GM19193 (cell line): Measurements from ENCODE around the gene TSPAN16.

Experiments used
- POLR2A ChIP-seq: IDR thresholded peaks from 4 replicates; pipeline ENCODE4 v1.6.1; 2011; ENCODE audit not compliant: insufficient read depth, insufficient read length; ENCODE audit errors: extremely low read depth

The TSPAN16 gene

DNA sequence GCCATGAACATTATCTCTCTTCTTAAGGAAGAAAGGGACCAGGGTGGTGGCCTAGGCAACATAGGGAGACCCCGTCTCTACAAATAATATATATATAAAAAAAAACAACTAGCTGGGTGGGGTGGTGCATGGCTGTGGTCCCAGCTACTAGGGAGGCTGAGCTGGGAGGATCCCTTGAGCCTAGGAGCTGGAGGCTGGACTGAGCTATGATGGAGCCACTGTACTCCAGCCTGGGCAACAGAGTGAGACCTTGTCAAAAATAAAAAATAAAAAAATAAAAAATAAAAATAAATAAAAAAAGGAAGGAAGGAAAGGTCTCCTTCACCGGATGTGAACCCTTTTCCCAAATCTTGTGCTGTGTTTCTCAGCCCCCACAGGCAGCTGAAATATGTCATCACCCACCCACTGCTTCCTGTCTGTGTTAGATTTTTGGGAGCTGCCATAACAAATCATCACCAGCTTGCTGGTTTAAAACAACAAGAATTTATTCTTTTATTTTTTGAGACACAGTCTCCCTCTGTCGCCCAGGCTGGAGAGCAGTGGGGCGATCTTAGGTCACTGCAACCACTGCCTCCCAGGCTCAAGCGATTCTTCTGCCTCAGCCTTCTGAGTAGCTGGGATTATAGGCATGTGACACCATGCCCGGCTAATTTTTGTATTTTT is 9.5 kb upstream of the TSPAN16 start:
- TF ChIP-seq POLR2A = no peak

DNA sequence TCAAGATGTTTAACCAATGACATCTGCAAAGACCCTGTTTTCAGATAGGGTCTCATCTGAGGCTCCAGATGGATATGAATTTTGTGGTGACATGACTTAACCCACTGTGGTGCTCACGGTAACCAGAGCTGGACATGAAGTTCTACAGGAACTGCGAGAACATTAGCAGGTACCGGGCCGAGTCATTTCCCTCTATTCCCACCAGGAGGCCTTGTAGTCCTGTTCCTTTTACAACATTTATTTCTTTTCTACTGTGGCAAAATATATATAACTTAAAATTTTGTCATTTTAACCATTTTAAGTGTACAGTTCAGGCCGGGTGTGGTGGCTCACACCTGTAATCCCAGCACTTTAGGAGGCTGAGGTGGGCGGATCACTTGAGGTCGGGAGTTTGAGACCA is 7.6 kb upstream of the TSPAN16 start:
- TF ChIP-seq POLR2A = no peak

GRCh38 chr19:11290256-11290655 is 5.7 kb upstream of the TSPAN16 start:
- TF ChIP-seq POLR2A = no peak

DNA sequence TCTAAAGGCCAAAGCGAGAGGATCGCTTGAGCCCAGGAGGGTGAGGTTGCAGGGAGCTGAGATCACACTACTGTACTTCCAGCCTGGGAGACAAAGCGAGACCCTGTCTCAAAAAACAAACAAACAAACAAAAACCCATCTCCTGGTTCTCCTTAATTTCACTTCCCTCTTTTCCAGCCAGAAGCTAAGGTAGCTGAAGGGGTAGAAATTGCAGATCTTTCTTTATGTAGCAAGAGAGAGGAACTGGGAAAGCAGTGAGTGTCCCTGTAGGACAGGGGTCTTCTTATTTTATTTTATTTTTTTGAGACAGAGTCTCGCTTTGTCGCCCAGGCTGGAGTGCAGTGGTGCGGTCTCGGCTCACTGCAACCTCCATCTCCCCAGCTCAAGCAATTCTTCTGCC is 4.5 kb upstream of the TSPAN16 start:
- TF ChIP-seq POLR2A = no peak

DNA sequence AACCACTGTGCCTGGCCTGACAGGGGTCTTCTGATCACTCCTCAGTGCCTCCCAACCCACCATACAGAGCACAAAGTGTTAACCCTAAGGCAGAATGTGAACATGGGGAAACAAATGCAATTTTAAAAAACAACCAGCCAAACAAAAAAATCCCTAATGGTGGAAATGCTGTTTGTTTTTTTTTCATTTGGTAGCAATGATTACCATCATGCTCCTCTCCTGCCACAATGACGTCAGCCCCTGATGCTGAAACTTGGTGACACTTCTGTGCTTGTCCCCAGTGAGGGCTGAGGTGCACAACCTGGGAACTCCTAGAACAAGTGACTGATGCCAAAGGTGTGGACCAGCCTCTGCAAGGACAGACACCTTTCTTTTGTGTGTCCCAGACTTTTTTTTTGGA is 4.0 kb upstream of the TSPAN16 start:
- TF ChIP-seq POLR2A = no peak

- no peak for TF ChIP-seq POLR2A
Measured at GRCh38 chr19:11293433-11294389, 2.2 kb upstream of the TSPAN16 start.

DNA sequence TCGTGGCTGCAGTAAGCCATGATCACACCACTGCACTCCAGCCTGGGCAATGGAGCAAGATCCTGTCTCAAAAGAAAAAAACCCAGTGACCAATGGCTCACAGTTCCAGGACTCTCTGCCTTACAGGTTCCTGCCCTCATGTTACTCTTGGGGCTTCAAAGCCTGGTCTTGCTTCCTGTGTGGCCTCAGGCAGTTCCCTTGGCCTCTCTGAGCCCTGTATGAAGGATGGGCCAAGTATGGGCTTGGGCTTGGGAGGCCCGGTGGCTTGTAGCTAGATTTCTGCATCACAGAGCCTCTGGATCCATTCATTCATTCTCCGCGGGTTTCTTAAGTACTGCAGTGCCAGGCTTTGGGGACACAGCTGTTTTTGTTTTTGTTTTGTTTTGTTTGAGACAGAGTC is 780 bp upstream of the TSPAN16 start:
- no peak for TF ChIP-seq POLR2A

GRCh38 chr19:11296264-11296663 is 304 bp downstream of the TSPAN16 start:
- no peak for TF ChIP-seq POLR2A

DNA sequence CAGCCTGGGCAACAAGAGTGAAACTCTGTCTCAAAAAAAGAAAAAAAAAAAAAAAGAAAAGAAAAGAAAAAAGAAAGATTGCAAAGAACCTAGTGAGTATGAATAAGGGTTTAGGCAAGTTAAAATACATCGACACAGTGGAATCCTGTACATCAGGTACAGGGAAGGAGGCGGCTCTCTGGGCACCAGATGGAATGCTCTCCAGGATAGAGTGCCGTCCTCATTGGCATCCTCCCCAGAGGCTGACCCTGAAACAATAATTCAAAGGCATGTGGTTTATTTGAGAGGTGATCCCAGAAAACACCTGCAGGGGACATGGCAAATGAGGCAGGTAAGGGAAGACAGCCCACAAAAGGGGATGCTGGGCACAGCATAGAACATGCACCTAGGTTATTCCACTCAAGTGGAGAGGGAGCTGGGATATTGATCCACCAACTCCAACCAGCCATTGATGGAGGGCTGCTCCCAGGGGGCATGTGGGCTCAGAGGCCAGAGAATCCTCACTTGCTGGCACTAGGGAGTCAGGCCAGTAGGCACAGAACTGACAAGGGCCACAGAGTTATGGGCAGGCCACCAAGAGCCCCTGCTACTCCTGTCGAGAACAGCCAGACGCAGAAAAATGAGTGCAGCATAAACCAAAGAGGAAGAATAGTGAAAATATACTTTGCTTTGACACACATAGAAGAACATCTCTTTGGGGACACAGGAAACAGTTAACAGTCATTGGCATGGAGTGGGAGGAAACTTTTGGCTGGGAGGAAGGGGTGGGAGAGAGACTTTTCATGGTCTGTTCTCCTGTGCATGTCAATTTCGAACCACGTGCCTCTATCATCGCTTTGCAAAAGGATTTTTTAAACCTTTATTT is 4.2 kb downstream of the TSPAN16 start:
- no peak for TF ChIP-seq POLR2A

DNA sequence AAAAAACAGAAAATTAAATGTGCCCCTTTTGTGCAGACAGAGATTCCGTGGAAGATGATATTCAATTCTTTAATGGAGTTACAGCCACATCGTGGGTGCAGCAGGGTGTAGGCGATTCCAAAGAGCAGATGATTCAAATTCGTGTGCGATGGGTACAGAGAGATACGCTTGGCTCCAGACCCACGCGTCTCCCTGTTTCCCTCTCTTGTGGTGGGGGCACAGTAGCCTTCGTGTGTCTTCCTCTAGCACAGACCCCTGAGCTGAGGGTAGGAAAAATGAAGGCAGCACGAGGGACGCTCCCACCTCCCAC is 4.8 kb downstream of the TSPAN16 start:
- no peak for TF ChIP-seq POLR2A

DNA sequence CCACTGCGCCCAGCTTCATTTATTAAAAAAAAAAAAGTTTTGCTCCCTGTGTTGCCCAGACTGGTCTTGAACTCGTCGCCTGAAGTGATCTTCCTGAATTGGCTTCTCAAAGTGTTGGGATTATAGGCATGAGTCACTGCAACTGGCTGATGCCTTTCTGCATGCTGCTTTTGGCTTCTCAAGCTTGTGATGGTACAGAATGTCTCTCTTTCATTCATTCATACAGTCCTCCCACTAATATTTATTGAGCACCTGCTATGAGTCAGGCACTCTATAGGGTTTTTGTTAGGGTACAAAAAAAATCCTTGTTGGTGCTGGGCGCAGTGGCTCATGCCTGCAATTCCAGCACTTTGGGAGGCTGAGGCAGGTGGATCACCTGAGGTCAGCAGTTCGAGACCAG is 9.0 kb downstream of the TSPAN16 start:
- TF ChIP-seq POLR2A = no peak

DNA sequence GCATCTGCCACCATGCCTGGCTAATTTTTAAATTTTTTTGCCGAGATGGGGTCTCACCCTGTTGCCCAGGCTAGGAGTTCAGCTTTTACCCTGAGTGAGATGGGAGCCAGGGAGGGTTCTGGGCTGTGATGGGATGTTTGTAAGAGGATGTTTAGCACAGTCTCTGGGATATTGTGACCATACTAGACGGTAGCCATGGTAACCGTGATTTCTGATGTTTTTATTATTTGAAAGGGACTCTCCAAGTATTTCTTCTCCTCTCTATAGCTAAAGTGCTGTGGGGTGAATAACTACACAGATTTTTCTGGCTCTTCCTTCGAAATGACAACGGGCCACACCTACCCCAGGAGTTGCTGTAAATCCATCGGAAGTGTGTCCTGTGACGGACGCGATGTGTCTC is 10.4 kb downstream of the TSPAN16 start:
- TF ChIP-seq POLR2A = no peak

DNA sequence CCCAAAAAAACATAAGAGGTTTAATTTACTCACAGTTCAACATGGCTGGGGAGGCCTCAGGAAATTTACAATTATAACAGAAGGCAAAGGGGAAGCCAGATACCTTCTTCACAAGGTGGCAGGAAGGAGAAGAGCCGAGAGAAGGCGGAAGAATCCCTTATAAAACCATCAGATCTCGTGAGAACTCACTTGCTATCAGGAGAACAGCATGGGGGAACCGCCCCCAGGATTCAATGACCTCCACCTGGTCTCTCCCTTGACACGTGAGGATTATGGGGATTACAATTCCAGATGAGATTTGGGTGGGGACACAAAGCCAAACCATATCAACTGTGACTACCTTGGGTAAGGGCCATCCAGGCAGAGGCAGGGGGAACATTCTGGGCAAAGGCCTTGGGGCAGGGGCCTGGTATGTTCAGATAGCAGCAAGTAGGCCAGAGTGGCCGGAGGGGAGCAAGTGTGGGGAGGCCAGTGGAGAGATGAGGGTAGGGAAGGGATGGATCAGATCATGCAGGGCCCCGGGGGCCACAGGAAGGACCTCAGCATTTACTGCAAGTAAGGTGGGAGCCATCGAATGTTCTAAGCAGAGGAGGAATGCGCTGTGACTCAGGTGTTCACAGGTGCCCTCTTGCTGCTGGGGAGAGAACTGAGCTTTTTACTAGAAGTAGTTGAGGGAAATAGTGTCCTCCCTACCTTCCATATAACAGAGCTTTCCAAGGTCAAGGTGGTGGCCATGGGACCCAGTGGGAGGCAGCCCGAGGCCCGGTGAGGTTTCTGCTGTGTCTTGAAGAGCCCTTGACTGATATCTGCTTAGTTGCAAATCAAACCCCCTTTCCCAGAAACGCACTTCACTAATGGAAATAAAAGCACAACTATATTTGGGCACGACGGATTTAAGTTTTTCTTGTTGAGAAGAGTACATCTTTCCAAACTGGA is 25.5 kb downstream of the TSPAN16 start:
- TF ChIP-seq POLR2A = no peak
